ENCODE measurements around the gene ANK3.
A peak's percentile ranks its signal among the peaks of the same experiment; 100 is the strongest.

The ANK3 gene

DNA sequence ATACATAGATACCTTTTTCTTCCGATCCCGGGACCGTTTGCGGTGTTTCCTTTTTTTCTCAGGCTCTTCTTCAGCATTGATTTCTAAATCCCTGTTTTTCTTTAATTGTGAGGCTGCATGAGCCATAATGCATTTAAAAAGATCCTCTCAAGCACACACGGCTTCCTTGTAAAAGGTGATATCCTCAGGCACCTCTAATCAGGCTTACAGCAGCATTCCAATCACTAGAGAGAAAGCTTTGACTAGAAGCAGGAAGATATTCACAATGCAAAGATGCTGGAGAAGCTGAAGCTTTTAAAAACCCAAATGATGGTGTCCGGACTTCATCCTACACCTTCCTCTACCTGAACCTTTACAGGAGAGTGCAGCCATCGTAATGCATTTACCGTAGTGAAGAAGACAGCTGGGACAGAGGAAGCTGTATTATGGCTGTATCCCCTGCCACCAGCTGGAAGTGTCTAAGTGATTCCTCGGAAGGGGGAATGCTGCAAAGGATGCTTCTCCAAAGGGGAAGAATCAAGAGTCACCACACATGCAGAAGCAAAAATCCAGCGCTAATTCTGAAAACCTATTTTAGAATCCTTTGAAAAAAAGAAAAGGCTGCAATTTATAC is at the start of gene ANK3:
ANK3 (minus strand) TSS at position 463 of the 613 bp plus-strand sequence; CDS start at position 126, 337 bp downstream.
- TF ChIP-seq, protein P1, sequence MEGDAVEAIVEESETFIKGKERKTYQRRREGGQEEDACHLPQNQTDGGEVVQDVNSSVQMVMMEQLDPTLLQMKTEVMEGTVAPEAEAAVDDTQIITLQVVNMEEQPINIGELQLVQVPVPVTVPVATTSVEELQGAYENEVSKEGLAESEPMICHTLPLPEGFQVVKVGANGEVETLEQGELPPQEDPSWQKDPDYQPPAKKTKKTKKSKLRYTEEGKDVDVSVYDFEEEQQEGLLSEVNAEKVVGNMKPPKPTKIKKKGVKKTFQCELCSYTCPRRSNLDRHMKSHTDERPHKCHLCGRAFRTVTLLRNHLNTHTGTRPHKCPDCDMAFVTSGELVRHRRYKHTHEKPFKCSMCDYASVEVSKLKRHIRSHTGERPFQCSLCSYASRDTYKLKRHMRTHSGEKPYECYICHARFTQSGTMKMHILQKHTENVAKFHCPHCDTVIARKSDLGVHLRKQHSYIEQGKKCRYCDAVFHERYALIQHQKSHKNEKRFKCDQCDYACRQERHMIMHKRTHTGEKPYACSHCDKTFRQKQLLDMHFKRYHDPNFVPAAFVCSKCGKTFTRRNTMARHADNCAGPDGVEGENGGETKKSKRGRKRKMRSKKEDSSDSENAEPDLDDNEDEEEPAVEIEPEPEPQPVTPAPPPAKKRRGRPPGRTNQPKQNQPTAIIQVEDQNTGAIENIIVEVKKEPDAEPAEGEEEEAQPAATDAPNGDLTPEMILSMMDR (IDR thresholded peaks at IDR 0.05) = no peak

DNA sequence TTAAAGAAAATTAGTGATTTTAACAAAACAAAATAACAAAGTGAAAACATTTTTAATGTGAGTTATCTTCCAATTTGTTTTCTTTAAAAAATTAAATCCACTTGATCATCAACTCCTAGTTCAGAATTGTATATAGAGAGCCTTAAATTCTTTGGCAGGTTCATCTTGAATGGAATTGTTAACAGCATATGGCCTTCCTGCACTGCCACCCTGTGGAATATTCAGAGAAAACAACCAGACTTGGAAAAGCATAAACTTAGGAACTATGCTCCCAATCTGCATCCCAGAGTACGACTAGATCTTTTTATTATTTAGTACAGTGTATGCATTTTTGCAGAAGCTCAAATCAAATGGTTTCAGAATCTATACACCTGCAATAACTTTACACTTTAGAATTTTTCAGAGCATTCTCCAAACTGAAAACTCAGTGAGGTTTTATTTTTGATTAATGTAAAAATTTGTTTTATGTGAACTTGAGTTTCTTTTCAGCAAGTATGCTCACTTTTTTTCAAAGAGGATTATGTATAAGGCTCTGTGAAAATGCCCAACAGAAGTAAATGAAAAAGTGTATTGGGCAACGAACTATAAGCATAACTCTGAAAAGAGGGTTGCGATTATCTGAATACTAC is 44.9 kb upstream of the ANK3 start:
- TF ChIP-seq, protein P1 (IDR thresholded peaks at IDR 0.05) = peak; percentile 74

DNA sequence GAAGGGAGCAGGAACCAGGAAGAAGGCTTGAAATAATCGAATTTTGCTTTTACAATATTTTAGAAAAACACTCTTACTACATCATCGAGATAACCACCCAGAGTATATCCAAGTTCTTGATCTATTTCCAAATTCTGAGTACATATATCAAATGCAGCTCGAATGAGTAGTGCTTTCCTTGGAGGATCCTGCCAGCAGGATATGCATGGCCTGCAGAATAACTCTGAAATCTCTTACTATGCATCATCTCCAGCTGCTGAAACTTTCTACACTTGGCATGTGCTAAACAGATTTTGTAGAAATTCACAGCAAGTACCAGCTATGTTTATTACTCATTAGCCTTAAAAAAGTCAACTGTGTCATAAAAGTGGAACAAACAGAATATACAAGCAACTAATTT is 44.0 kb upstream of the ANK3 start:
- TF ChIP-seq, protein P1 (IDR thresholded peaks at IDR 0.05) = no peak

DNA sequence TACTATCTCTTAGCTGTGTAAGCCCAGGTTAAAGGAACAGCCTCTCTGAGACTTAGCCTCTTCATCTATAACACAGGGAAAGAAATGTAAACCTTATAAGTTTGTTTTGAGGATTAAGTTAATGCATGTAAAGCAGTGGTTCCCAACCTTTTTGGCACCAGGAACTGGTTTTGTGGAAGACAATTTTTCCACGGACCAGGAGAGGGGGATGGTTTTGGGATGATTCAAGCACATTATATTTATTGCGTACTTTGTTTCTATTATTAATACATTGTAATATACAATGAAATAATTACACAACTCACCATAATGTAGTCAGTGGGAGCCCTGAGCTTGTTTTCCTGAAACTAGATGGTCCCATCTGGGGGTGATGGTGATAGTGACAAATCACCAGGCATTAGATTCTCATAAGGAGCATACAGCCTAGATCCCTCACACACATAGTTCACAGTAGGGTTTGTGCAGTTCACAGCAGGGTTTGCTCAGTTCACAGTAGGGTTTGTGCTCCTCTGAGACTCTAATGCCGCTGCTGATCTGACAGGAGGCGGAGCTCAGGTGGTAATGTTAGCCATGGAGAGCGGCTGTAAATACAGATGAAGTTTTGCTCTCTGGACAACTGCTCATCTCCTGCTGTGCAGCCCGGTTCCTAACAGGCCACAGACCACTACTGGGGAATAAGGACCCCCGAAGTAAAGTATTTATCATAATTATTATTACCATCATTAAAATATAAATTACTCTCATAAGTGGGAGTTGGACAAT is 41.3 kb upstream of the ANK3 start:
- TF ChIP-seq, protein P1 (IDR thresholded peaks at IDR 0.05) = no peak

DNA sequence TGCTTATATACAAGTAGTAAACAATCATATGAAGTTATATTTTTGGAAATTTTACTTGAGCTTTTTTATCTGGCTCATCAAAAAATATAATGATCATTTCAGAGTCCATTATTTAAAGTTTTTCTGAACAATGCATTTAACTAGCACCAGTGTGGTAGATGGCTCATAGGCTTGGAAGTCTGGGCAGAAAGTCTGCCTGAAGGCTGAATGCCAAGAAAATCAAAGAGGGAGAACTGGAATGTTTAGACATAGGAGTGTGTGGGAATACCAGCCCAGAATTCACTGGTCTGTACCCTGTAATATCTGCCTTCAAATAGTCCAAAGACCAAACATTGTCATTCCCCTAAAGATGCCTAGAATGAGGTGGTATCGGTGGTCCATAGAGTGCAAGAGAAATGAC is 40.3 kb upstream of the ANK3 start:
- TF ChIP-seq, protein P1 (IDR thresholded peaks at IDR 0.05) = no peak

DNA sequence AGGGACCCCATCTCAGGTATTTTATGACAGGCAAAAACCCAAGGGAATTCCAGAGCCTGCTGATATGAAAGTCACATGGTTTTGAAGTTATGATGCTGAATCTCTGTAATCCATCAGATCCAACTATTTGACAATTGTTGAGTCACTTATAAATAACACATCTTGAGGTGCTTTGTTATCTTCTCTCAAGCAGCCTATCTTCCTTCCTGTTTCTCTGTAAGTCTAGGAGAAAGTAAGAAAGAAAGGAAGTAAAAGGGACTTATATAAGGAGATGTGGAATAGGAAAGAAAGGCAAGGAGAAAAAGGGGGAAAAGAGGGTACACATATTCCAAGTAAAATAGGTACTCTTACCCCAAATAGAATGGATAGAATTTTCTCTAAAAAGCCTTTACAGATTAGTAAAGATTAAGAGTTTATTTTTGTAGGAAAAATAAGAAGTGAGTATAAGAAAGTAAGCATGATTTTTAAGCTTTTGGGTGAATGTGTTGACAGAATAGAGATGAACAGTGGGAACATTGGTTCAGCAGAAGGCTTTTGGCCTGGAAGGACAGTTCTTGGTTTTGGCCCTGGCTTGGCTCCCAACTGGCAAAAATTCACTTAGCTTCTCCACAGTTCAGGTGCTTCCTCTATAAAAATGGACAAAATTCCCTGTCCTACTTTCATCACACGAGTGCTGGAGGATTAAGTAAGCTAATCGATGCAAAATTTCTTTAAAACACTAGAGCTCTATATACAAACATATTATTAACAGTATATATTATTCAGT is 39.6 kb upstream of the ANK3 start:
- TF ChIP-seq, protein P1 (IDR thresholded peaks at IDR 0.05) = no peak

DNA sequence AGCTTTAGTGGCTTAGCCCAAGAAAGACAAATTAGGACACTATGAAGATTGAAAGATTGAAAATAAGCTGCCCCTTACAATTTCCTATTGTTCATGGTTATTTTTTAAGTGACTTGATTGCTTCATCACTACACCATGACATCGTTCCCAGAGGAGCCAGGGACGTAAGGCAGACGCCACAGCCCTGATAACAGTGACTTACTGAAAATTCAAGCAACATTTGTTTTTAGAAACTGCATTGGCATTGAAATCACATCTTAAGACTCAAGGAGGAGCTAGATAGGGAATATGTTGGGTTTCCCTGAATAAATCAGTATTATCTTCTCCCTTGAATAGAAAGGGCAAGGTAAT is 38.7 kb upstream of the ANK3 start:
- TF ChIP-seq, protein P1 (IDR thresholded peaks at IDR 0.05) = no peak

Measured in LNCAP (cell line).